NCI-H2196 (cell line): ENCODE measurements around the gene FRMD8.

Experiments
- DNase-seq: peaks from one replicate; lab custom pipeline; 2025; ENCODE audit not compliant: unreplicated experiment; lab: John Stamatoyannopoulos, UW

The FRMD8 gene

GRCh38 chr11:65423516-65424204 lies 37.2 kb downstream of the FRMD8 start:
- DNase-seq = no peak

GRCh38 chr11:65424205-65425104 lies 38.0 kb downstream of the FRMD8 start:
- DNase-seq = no peak

GRCh38 chr11:65425105-65425970 lies 38.9 kb downstream of the FRMD8 start:
- no peak for DNase-seq

- no peak for DNase-seq
Measured at GRCh38 chr11:65425971-65426838, 39.8 kb downstream of the FRMD8 start.

GRCh38 chr11:65426839-65427690 lies 40.6 kb downstream of the FRMD8 start:
- DNase-seq = no peak

GRCh38 chr11:65427691-65428577 lies 41.5 kb downstream of the FRMD8 start:
- no peak for DNase-seq

- DNase-seq = no peak
Measured at GRCh38 chr11:65428578-65429067, 42.2 kb downstream of the FRMD8 start.

- DNase-seq = no peak
Measured at GRCh38 chr11:65429068-65429681, 42.7 kb downstream of the FRMD8 start.

GRCh38 chr11:65429724-65430405 lies 43.4 kb downstream of the FRMD8 start:
- DNase-seq = no peak

- no peak for DNase-seq
Measured at GRCh38 chr11:65430406-65431217, 44.2 kb downstream of the FRMD8 start.

- DNase-seq = no peak
Measured at GRCh38 chr11:65431451-65432099, 45.1 kb downstream of the FRMD8 start.

- DNase-seq = no peak
Measured at GRCh38 chr11:65432100-65432650, 45.7 kb downstream of the FRMD8 start.

- DNase-seq = no peak
Measured at GRCh38 chr11:65432686-65433582, 46.5 kb downstream of the FRMD8 start.

GRCh38 chr11:65433657-65434056 lies 47.2 kb downstream of the FRMD8 start:
- DNase-seq = no peak
